Neural progenitor cell (in vitro differentiated cells): Measurements from ENCODE around the gene LGI4. TPM values are rescaled to one million over a fixed set of nuclear protein-coding genes. Genes with fewer than 3 reads are reported as not detected.

Source experiments
- DNase-seq: peaks from one replicate; pipeline ENCODE4 v3.0.0-alpha.2; 2016; ENCODE audit warnings: low spot score
- H2AFZ ChIP-seq: fragments of 200-600 bp; sonication (generic); replicated peaks from 2 replicates; pipeline ENCODE4 v1.6.1; 2016; ENCODE audit warnings: antibody characterized with exemption
- H3F3A ChIP-seq: fragments of 200-600 bp; sonication (generic); 2 replicates; pipeline ENCODE4 v1.6.1; 2016; ENCODE audit warnings: antibody characterized with exemption, low read depth
- H3K27ac ChIP-seq: fragments of 200-600 bp; sonication (generic); 2 replicates; pipeline ENCODE4 v1.5.1; 2016; ENCODE audit warnings: mild to moderate bottlenecking
- H3K27me3 ChIP-seq: fragments of 200-600 bp; sonication (generic); 2 replicates; pipeline ENCODE4 v1.6.1; 2016; ENCODE audit warnings: mild to moderate bottlenecking, moderate library complexity
- H3K36me3 ChIP-seq: fragments of 200-600 bp; sonication (generic); 2 replicates; pipeline ENCODE4 v1.5.1; 2016
- H3K4me1 ChIP-seq: fragments of 200-600 bp; sonication (generic); 2 replicates; pipeline ENCODE4 v1.6.1; 2016; ENCODE audit warnings: mixed run types
- H3K4me2 ChIP-seq: fragments of 200-600 bp; sonication (generic); 2 replicates; pipeline ENCODE4 v1.6.1; 2016
- H3K4me3 ChIP-seq: fragments of 200-600 bp; sonication (generic); 2 replicates; pipeline ENCODE4 v1.5.1; 2016
- H3K79me2 ChIP-seq: fragments of 200-600 bp; sonication (generic); 2 replicates; pipeline ENCODE4 v1.6.1; 2016; ENCODE audit warnings: low read depth
- H3K9ac ChIP-seq: fragments of 200-600 bp; sonication (generic); 2 replicates; pipeline ENCODE4 v1.6.1; 2016
- H3K9me3 ChIP-seq: fragments of 200-600 bp; sonication (generic); 2 replicates; pipeline ENCODE4 v1.5.1; 2016; ENCODE audit warnings: low read depth
- H4K20me1 ChIP-seq: fragments of 200-600 bp; sonication (generic); 2 replicates; pipeline ENCODE4 v1.6.1; 2016; ENCODE audit warnings: low read depth
- H3K27ac Mint-ChIP-seq: 3 replicates; pipeline ENCODE4 v1.8.0; 2021; ENCODE audit warnings: mixed read lengths
- H3K27me3 Mint-ChIP-seq: 2 replicates; pipeline ENCODE4 v1.8.0; 2022; ENCODE audit warnings: low read depth, mild to moderate bottlenecking, inconsistent platforms, moderate library complexity, mixed read lengths; ENCODE audit not compliant: insufficient read depth
- H3K36me3 Mint-ChIP-seq: 3 replicates; pipeline ENCODE4 v1.8.0; 2021; ENCODE audit warnings: mixed read lengths
- H3K4me1 Mint-ChIP-seq: 3 replicates; pipeline ENCODE4 v1.8.0; 2021; ENCODE audit warnings: mixed read lengths
- H3K4me3 Mint-ChIP-seq: 3 replicates; pipeline ENCODE4 v1.8.0; 2021; ENCODE audit warnings: mild to moderate bottlenecking, moderate library complexity, mixed read lengths
- H3K9me3 Mint-ChIP-seq: 3 replicates; pipeline ENCODE4 v1.8.0; 2020; ENCODE audit warnings: mixed read lengths
- CTCF ChIP-seq: fragments of 200-600 bp; sonication (generic); IDR thresholded peaks from 2 replicates; pipeline ENCODE4 v1.5.1; 2017; ENCODE audit warnings: antibody characterized with exemption, mild to moderate bottlenecking
- EZH2 ChIP-seq: fragments of 200-600 bp; sonication (generic); IDR thresholded peaks from 2 replicates; pipeline ENCODE4 v1.6.1; 2017; ENCODE audit warnings: antibody characterized with exemption, mild to moderate bottlenecking, moderate library complexity
- EZH2phosphoT487 ChIP-seq: fragments of 200-600 bp; sonication (generic); IDR thresholded peaks from 2 replicates; pipeline ENCODE4 v1.6.1; 2017; ENCODE audit warnings: antibody characterized with exemption
- total RNA-seq: library from RNA; depleted of rRNA; stranded (reverse); fragments of >200 nt; gene quantifications from 2 replicates; pipeline ENCODE4 v1.2.3, GENCODE V29; 2015; ENCODE audit warnings: low replicate concordance

Gene LGI4
- total RNA-seq, 1 donor from 2014 or later: not detected

DNA sequence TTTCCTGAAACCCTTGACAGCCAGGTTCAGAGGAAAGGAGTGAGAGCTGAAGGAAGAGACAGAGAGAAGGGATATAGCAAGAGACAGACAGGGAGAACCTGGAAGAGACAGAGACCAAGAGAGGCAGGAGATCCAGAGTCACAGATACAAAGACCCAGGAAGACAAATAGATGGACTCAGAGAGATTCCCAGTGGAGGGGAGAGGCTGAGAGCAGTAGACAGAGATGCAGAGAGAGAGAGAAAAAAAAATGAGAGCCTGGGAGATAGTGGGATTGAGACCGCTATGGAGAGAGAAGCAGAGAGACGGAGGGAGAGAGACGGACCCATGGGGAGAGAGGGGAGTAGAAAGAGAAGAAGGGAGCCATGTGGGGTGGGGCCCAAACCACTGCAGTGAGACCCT lies 9.0 kb upstream of the LGI4 start:
- Mint-ChIP-seq H3K27me3 (peaks cover 31% of the 10 kb centered on the region), H3K4me3 (peak overlapping the region; percentile 1), H3K36me3 (no peaks in the 10 kb centered on the region), H3K9me3 (no peaks in the 10 kb centered on the region), H3K4me1 (peaks cover 43% of the 10 kb centered on the region), H3K27ac (no peak overlapping the region)
- Histone ChIP-seq H3K9ac (no peak overlapping the region), H3K79me2 (no peaks in the 10 kb centered on the region), H3K9me3 (no peaks in the 10 kb centered on the region), H3K27ac (no peak overlapping the region), H3F3A (peaks cover 39% of the 10 kb centered on the region), H3K4me2 (peak overlapping the region; percentile 93), H2AFZ (no peak overlapping the region), H4K20me1 (peaks cover 3% of the 10 kb centered on the region), H3K4me3 (peak overlapping the region; percentile 59), H3K36me3 (no peaks in the 10 kb centered on the region), H3K4me1 (peaks cover 31% of the 10 kb centered on the region), H3K27me3 (peaks cover 58% of the 10 kb centered on the region)
- DNase-seq: no peak
- TF ChIP-seq CTCF: no peak
- no peak for TF ChIP-seq EZH2phosphoT487
- no peak for TF ChIP-seq EZH2

- Histone ChIP-seq H3K4me1 (peaks cover 37% of the 10 kb centered on the region), H4K20me1 (peaks cover 3% of the 10 kb centered on the region), H3K27ac (no peak within 1 kb of the TSS), H3K79me2 (no peaks in the 10 kb centered on the region), H3K9ac (no peak within 1 kb of the TSS), H3K36me3 (no peaks in the 10 kb centered on the region), H3F3A (peaks cover 39% of the 10 kb centered on the region), H3K27me3 (peaks cover 58% of the 10 kb centered on the region), H3K4me2 (peak within 1 kb of the TSS; percentile 93), H3K4me3 (peak within 1 kb of the TSS; percentile 59), H2AFZ (peak within 1 kb of the TSS; percentile 97), H3K9me3 (no peaks in the 10 kb centered on the region)
- no peak for TF ChIP-seq EZH2
- TF ChIP-seq EZH2phosphoT487: no peak
- no peak for TF ChIP-seq CTCF
- peak within 1 kb of the TSS; percentile 77 for H3K4me3 Mint-ChIP-seq
- peaks cover 31% of the 10 kb centered on the region for H3K27me3 Mint-ChIP-seq
- H3K36me3 Mint-ChIP-seq: no peaks in the 10 kb centered on the region
- peak; percentile 69 for DNase-seq
- no peaks in the 10 kb centered on the region for H3K9me3 Mint-ChIP-seq
- no peak within 1 kb of the TSS for H3K27ac Mint-ChIP-seq
- H3K4me1 Mint-ChIP-seq: peaks cover 45% of the 10 kb centered on the region
Measured at GRCh38 chr19:35143231-35143715, 8.4 kb upstream of the LGI4 start, which contains the start of gene FXYD7. TSS of gene FXYD7 (plus strand) at chr19:35143255. CDS start at chr19:35143334, 79 bp downstream.

GRCh38 chr19:35142606-35143230 lies 7.9 kb upstream of the LGI4 start:
- H3K4me3 ChIP-seq: peak overlapping the region; percentile 59
- Mint-ChIP-seq H3K9me3 (peaks cover 3% of the 10 kb centered on the region), H3K36me3 (no peaks in the 10 kb centered on the region), H3K4me1 (peaks cover 50% of the 10 kb centered on the region), H3K27me3 (peaks cover 35% of the 10 kb centered on the region), H3K27ac (no peak overlapping the region), H3K4me3 (peak overlapping the region; percentile 77)
- peak overlapping the region; percentile 93 for H3K4me2 ChIP-seq
- no peaks in the 10 kb centered on the region for H3K36me3 ChIP-seq
- H3K4me1 ChIP-seq: peaks cover 38% of the 10 kb centered on the region
- H2AFZ ChIP-seq: peak overlapping the region; percentile 97
- H3K27me3 ChIP-seq: peaks cover 58% of the 10 kb centered on the region
- no peak overlapping the region for H3K27ac ChIP-seq
- TF ChIP-seq EZH2phosphoT487 (peak; percentile 37), EZH2 (peak; percentile 45), CTCF (peak; percentile 76)
- peaks cover 3% of the 10 kb centered on the region for H4K20me1 ChIP-seq
- no peak overlapping the region for H3K9ac ChIP-seq
- H3K79me2 ChIP-seq: no peaks in the 10 kb centered on the region
- peak; percentile 84 for DNase-seq
- peaks cover 39% of the 10 kb centered on the region for H3F3A ChIP-seq
- H3K9me3 ChIP-seq: no peaks in the 10 kb centered on the region
